ENCODE measurements around the gene CCDC179. TPM values are rescaled to one million over a fixed set of nuclear protein-coding genes. Genes with fewer than 3 reads are reported as not detected.

Gene CCDC179
- total RNA-seq, result not detected

GRCh38 chr11:22860241-22860640 is at the start of gene CCDC179:
CCDC179 (minus strand) TSS chr11:22860474; CDS start chr11:22860421, 53 bp downstream.
- intact Hi-C loops (cut with DNase I), result no loop called here
- DNase-seq (ENCODE audit: low spot score in 2 of 2), result no peak
- no peak for TF ChIP-seq CTCF (IDR thresholded peaks at IDR 0.05)
- Histone ChIP-seq H3K4me3 (no peak within 1 kb of the TSS), H3K36me3 (no peaks in the 10 kb centered on the region), H3K27me3 (no peaks in the 10 kb centered on the region), H3K9me3 (peaks cover 0 to 3% of the 10 kb centered on the region in 2 donors), H3K27ac (no peak within 1 kb of the TSS), H3K4me1 (no peaks in the 10 kb centered on the region)

GRCh38 chr11:22903782-22904181 is 43.5 kb upstream of the CCDC179 start:
- intact Hi-C loops (cut with DNase I), result no loop called here
- no peak for TF ChIP-seq CTCF (IDR thresholded peaks at IDR 0.05)
- H3K4me3 ChIP-seq, result no peak overlapping the region
- H3K9me3 ChIP-seq, result no peaks in the 10 kb centered on the region
- H3K27ac ChIP-seq, result no peak overlapping the region
- no peaks in the 10 kb centered on the region for H3K27me3 ChIP-seq
- no peaks in the 10 kb centered on the region for H3K4me1 ChIP-seq
- no peak for DNase-seq (ENCODE audit: low spot score in 2 of 2)
- no peaks in the 10 kb centered on the region for H3K36me3 ChIP-seq

GRCh38 chr11:22901603-22902002 is 41.3 kb upstream of the CCDC179 start:
- TF ChIP-seq CTCF (IDR thresholded peaks at IDR 0.05), result no peak
- Histone ChIP-seq H3K9me3 (no peaks in the 10 kb centered on the region), H3K27ac (peak overlapping the region in 1 of 2 donors; percentile 20), H3K36me3 (no peaks in the 10 kb centered on the region), H3K4me3 (no peak overlapping the region), H3K4me1 (no peaks in the 10 kb centered on the region), H3K27me3 (no peaks in the 10 kb centered on the region)
- DNase-seq (ENCODE audit: low spot score in 2 of 2), result no peak
- intact Hi-C loops (cut with DNase I), result no loop called here

GRCh38 chr11:22900764-22901486 is 40.7 kb upstream of the CCDC179 start:
- Histone ChIP-seq H3K27me3 (no peaks in the 10 kb centered on the region), H3K9me3 (no peaks in the 10 kb centered on the region), H3K4me1 (no peaks in the 10 kb centered on the region), H3K27ac (no peak overlapping the region), H3K4me3 (no peak overlapping the region), H3K36me3 (no peaks in the 10 kb centered on the region)
- DNase-seq (ENCODE audit: low spot score in 2 of 2), result no peak
- no peak for TF ChIP-seq CTCF (IDR thresholded peaks at IDR 0.05)
- intact Hi-C loops (cut with DNase I), result no loop called here

- Histone ChIP-seq H3K36me3 (no peaks in the 10 kb centered on the region), H3K9me3 (no peaks in the 10 kb centered on the region), H3K27ac (no peak overlapping the region), H3K4me1 (no peaks in the 10 kb centered on the region), H3K4me3 (no peak overlapping the region), H3K27me3 (no peaks in the 10 kb centered on the region)
- TF ChIP-seq CTCF (IDR thresholded peaks at IDR 0.05), result no peak
- DNase-seq (ENCODE audit: low spot score in 2 of 2), result no peak
- intact Hi-C loops (cut with DNase I), result no loop called here
Observed at GRCh38 chr11:22898036-22898435, 37.8 kb upstream of the CCDC179 start.
